Neural progenitor cell (in vitro differentiated cells): Measurements from ENCODE around the gene SLC37A4. TPM values are rescaled to one million over a fixed set of nuclear protein-coding genes. Genes with fewer than 3 reads are reported as not detected.

Experiments
- DNase-seq: peaks from one replicate; pipeline ENCODE4 v3.0.0-alpha.2; 2016; ENCODE audit warnings: low spot score
- H2AFZ ChIP-seq: fragments of 200-600 bp; sonication (generic); replicated peaks from 2 replicates; pipeline ENCODE4 v1.6.1; 2016; ENCODE audit warnings: antibody characterized with exemption
- H3F3A ChIP-seq: fragments of 200-600 bp; sonication (generic); 2 replicates; pipeline ENCODE4 v1.6.1; 2016; ENCODE audit warnings: antibody characterized with exemption, low read depth
- H3K27ac ChIP-seq: fragments of 200-600 bp; sonication (generic); 2 replicates; pipeline ENCODE4 v1.5.1; 2016; ENCODE audit warnings: mild to moderate bottlenecking
- H3K27me3 ChIP-seq: fragments of 200-600 bp; sonication (generic); 2 replicates; pipeline ENCODE4 v1.6.1; 2016; ENCODE audit warnings: mild to moderate bottlenecking, moderate library complexity
- H3K36me3 ChIP-seq: fragments of 200-600 bp; sonication (generic); 2 replicates; pipeline ENCODE4 v1.5.1; 2016
- H3K4me1 ChIP-seq: fragments of 200-600 bp; sonication (generic); 2 replicates; pipeline ENCODE4 v1.6.1; 2016; ENCODE audit warnings: mixed run types
- H3K4me2 ChIP-seq: fragments of 200-600 bp; sonication (generic); 2 replicates; pipeline ENCODE4 v1.6.1; 2016
- H3K4me3 ChIP-seq: fragments of 200-600 bp; sonication (generic); 2 replicates; pipeline ENCODE4 v1.5.1; 2016
- H3K79me2 ChIP-seq: fragments of 200-600 bp; sonication (generic); 2 replicates; pipeline ENCODE4 v1.6.1; 2016; ENCODE audit warnings: low read depth
- H3K9ac ChIP-seq: fragments of 200-600 bp; sonication (generic); 2 replicates; pipeline ENCODE4 v1.6.1; 2016
- H3K9me3 ChIP-seq: fragments of 200-600 bp; sonication (generic); 2 replicates; pipeline ENCODE4 v1.5.1; 2016; ENCODE audit warnings: low read depth
- H4K20me1 ChIP-seq: fragments of 200-600 bp; sonication (generic); 2 replicates; pipeline ENCODE4 v1.6.1; 2016; ENCODE audit warnings: low read depth
- H3K27ac Mint-ChIP-seq: 3 replicates; pipeline ENCODE4 v1.8.0; 2021; ENCODE audit warnings: mixed read lengths
- H3K27me3 Mint-ChIP-seq: 2 replicates; pipeline ENCODE4 v1.8.0; 2022; ENCODE audit warnings: low read depth, mild to moderate bottlenecking, inconsistent platforms, moderate library complexity, mixed read lengths; ENCODE audit not compliant: insufficient read depth
- H3K36me3 Mint-ChIP-seq: 3 replicates; pipeline ENCODE4 v1.8.0; 2021; ENCODE audit warnings: mixed read lengths
- H3K4me1 Mint-ChIP-seq: 3 replicates; pipeline ENCODE4 v1.8.0; 2021; ENCODE audit warnings: mixed read lengths
- H3K4me3 Mint-ChIP-seq: 3 replicates; pipeline ENCODE4 v1.8.0; 2021; ENCODE audit warnings: mild to moderate bottlenecking, moderate library complexity, mixed read lengths
- H3K9me3 Mint-ChIP-seq: 3 replicates; pipeline ENCODE4 v1.8.0; 2020; ENCODE audit warnings: mixed read lengths
- CTCF ChIP-seq: fragments of 200-600 bp; sonication (generic); IDR thresholded peaks from 2 replicates; pipeline ENCODE4 v1.5.1; 2017; ENCODE audit warnings: antibody characterized with exemption, mild to moderate bottlenecking
- EZH2 ChIP-seq: fragments of 200-600 bp; sonication (generic); IDR thresholded peaks from 2 replicates; pipeline ENCODE4 v1.6.1; 2017; ENCODE audit warnings: antibody characterized with exemption, mild to moderate bottlenecking, moderate library complexity
- EZH2phosphoT487 ChIP-seq: fragments of 200-600 bp; sonication (generic); IDR thresholded peaks from 2 replicates; pipeline ENCODE4 v1.6.1; 2017; ENCODE audit warnings: antibody characterized with exemption
- total RNA-seq: library from RNA; depleted of rRNA; stranded (reverse); fragments of >200 nt; gene quantifications from 2 replicates; pipeline ENCODE4 v1.2.3, GENCODE V29; 2015; ENCODE audit warnings: low replicate concordance

SLC37A4 gene
- total RNA-seq, 1 donor from 2014 or later, result 55.2 TPM

GRCh38 chr11:119012629-119013170 lies 18.0 kb downstream of the SLC37A4 start:
- Histone ChIP-seq H3K9me3 (no peaks in the 10 kb centered on the region), H3K4me3 (no peak overlapping the region), H3K4me1 (peaks cover 10% of the 10 kb centered on the region), H2AFZ (no peak overlapping the region), H3K27ac (peak overlapping the region; percentile 46), H3F3A (peaks cover 66% of the 10 kb centered on the region), H3K4me2 (no peak overlapping the region), H4K20me1 (peaks cover 26% of the 10 kb centered on the region), H3K27me3 (no peaks in the 10 kb centered on the region), H3K79me2 (peaks cover 34% of the 10 kb centered on the region), H3K9ac (no peak overlapping the region), H3K36me3 (peaks cover 13% of the 10 kb centered on the region)
- H3K9me3 Mint-ChIP-seq, result no peaks in the 10 kb centered on the region
- TF ChIP-seq EZH2phosphoT487, result no peak
- no peak for TF ChIP-seq EZH2
- no peak for TF ChIP-seq CTCF
- peaks cover 2% of the 10 kb centered on the region for H3K27me3 Mint-ChIP-seq
- no peak for DNase-seq
- H3K27ac Mint-ChIP-seq, result no peak overlapping the region
- H3K4me3 Mint-ChIP-seq, result no peak overlapping the region
- H3K4me1 Mint-ChIP-seq, result peaks cover 12% of the 10 kb centered on the region
- peaks cover 32% of the 10 kb centered on the region for H3K36me3 Mint-ChIP-seq

GRCh38 chr11:119011476-119012053 lies 19.1 kb downstream of the SLC37A4 start:
- Mint-ChIP-seq H3K27ac (no peak overlapping the region), H3K27me3 (no peaks in the 10 kb centered on the region)
- peaks cover 13% of the 10 kb centered on the region for H3K36me3 ChIP-seq

GRCh38 chr11:119006656-119007055 lies 24.0 kb downstream of the SLC37A4 start:
- H3K36me3 ChIP-seq, result peaks cover 3% of the 10 kb centered on the region
- no peak overlapping the region for H3K4me2 ChIP-seq
- no peaks in the 10 kb centered on the region for H3K4me1 ChIP-seq
- DNase-seq, result no peak
- peaks cover 21% of the 10 kb centered on the region for H3K36me3 Mint-ChIP-seq
- H3F3A ChIP-seq, result peaks cover 10% of the 10 kb centered on the region
- no peak overlapping the region for H3K27ac Mint-ChIP-seq
- no peaks in the 10 kb centered on the region for H3K9me3 ChIP-seq
- H3K4me3 ChIP-seq, result no peak overlapping the region
- H3K27me3 Mint-ChIP-seq, result no peaks in the 10 kb centered on the region
- TF ChIP-seq EZH2phosphoT487 (no peak), CTCF (no peak), EZH2 (no peak)
- no peaks in the 10 kb centered on the region for H4K20me1 ChIP-seq
- no peak overlapping the region for H3K27ac ChIP-seq
- no peak overlapping the region for H3K4me3 Mint-ChIP-seq
- H3K4me1 Mint-ChIP-seq, result no peaks in the 10 kb centered on the region
- H3K79me2 ChIP-seq, result peaks cover 3% of the 10 kb centered on the region
- no peaks in the 10 kb centered on the region for H3K9me3 Mint-ChIP-seq
- H3K27me3 ChIP-seq, result no peaks in the 10 kb centered on the region
- H2AFZ ChIP-seq, result no peak overlapping the region
- H3K9ac ChIP-seq, result no peak overlapping the region

More at GRCh38 chr11:119011476-119012053, 19.1 kb downstream of the SLC37A4 start:
- Histone ChIP-seq H3K27me3 (no peaks in the 10 kb centered on the region), H2AFZ (no peak overlapping the region), H3K4me2 (no peak overlapping the region), H3K9ac (no peak overlapping the region), H3K9me3 (no peaks in the 10 kb centered on the region), H3K4me1 (peaks cover 3% of the 10 kb centered on the region), H4K20me1 (peaks cover 14% of the 10 kb centered on the region), H3K4me3 (no peak overlapping the region), H3K79me2 (peaks cover 23% of the 10 kb centered on the region), H3F3A (peaks cover 55% of the 10 kb centered on the region), H3K27ac (peak overlapping the region; percentile 46)
- DNase-seq, result no peak
- Mint-ChIP-seq H3K4me1 (peaks cover 6% of the 10 kb centered on the region), H3K4me3 (no peak overlapping the region), H3K36me3 (peaks cover 37% of the 10 kb centered on the region), H3K9me3 (no peaks in the 10 kb centered on the region)
- TF ChIP-seq CTCF, result no peak
- no peak for TF ChIP-seq EZH2
- TF ChIP-seq EZH2phosphoT487, result no peak
